ENCODE results near the gene RFLNA. TPM values are rescaled to one million over a fixed set of nuclear protein-coding genes. Genes with fewer than 3 reads are reported as not detected.

RFLNA gene
- total and polyA plus RNA-seq, 2 experiments from 2014 or later, result 1.2 to 4.6 TPM

DNA sequence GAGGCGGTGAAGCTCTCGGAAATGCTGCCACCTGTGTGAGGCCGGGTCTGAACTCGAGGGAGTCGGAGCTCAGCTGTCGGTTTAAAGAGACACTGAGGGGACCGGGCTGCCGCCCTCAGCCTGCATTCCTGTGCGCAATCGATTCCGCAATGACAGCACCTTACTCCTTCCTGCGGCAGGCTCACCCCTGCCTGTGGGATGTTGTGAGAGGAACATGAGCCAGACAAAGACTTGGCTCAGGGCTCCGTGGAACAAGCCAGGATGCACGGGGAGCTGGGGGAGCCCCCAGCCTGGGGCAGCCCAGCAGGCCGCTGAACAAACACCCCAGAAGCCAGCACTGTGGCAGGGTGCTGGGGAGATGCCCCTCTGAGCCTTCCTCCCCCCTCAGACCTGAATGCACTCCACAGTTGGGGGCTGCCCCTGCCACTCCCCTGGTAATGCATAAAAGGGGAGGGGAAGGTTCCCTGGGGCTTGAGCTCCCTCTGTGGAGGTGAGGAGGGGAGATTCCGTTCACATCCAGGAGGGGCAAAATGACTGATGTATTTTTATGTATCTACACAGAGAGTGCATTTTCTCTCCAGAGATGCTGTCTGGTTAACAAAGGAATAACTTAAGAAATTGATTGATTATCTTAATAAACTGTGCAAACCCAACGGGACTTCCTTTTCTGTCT, 20.6 kb downstream of the RFLNA start:
- Histone ChIP-seq H3K9ac (no peak overlapping the region), H3K4me1 (ENCODE audit: insufficient read depth) (no peaks in the 10 kb centered on the region), H4K20me1 (ENCODE audit: insufficient read depth) (no peaks in the 10 kb centered on the region), H3K79me2 (ENCODE audit: insufficient read depth) (no peaks in the 10 kb centered on the region), H3K9me2 (ENCODE audit: insufficient read depth) (no peaks in the 10 kb centered on the region), H3K27ac (no peak overlapping the region), H3K36me3 (ENCODE audit: low read depth) (no peaks in the 10 kb centered on the region), H3K27me3 (replicated peaks; ENCODE audit: insufficient read depth) (no peaks in the 10 kb centered on the region), H3F3A (ENCODE audit: insufficient read depth) (no peaks in the 10 kb centered on the region), H3K4me2 (ENCODE audit: unreplicated experiment) (no peak overlapping the region), H3K9me3 (ENCODE audit: low read depth) (no peaks in the 10 kb centered on the region), H2AFZ (no peak overlapping the region), H3K4me3 (no peak overlapping the region)
- no peak for DNase-seq
- WGBS, 2 experiments (ENCODE audit: low coverage in 1 of 2, low lambda C conversion rate in 2 of 2, missing lambda C conversion rate in 2 of 2), result 82 to 83% methylated on average over 17 of the region's 17 CpGs
- TF ChIP-seq EZH2 (IDR thresholded peaks at IDR 0.05; ENCODE audit: insufficient read depth, poor library complexity, severe bottlenecking), result no peak
- no peak for TF ChIP-seq EZH2phosphoT487 (IDR thresholded peaks at IDR 0.05; ENCODE audit: insufficient read depth, low read depth)
- in situ Hi-C loops (cut with MboI), result no loop called here

DNA sequence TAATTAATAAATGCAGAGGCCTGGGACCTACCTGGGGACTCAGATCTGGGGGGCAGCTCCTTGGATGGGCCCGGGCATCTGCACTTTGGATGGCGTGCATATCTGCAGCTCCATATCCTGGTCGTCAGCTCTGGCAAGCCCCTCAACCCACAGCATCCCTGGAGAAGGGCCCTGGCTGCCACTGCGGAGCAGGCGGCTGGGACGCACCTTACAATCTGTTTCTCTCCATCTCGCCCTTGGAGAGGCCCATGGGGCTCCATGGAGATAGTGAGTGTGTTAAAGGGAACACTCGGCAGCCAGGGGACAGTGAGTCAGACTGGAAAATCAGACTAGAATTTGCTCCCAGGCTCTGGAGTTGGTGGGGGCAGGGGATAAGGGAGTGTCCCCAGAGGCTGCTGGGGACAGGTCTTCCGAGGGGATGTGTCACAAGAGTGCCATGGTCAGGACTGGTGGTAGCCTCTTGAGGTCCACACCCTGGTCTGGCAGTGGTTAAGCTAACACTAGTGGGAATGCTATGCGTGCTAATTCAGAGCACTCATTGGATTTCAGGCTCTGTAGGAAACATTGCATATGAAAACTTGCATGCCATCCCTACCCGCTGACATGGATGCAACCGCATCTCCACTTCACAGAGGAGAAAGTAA, 21.5 kb downstream of the RFLNA start:
- H3F3A ChIP-seq (ENCODE audit: insufficient read depth), result no peaks in the 10 kb centered on the region
- H3K27ac ChIP-seq, result no peak overlapping the region
- H4K20me1 ChIP-seq (ENCODE audit: insufficient read depth), result no peaks in the 10 kb centered on the region
- no peak overlapping the region for H2AFZ ChIP-seq
- in situ Hi-C loops (cut with MboI), result no loop called here
- no peak overlapping the region for H3K4me3 ChIP-seq
- no peaks in the 10 kb centered on the region for H3K9me2 ChIP-seq (ENCODE audit: insufficient read depth)
- DNase-seq, result peak; percentile 40
- H3K4me1 ChIP-seq (ENCODE audit: insufficient read depth), result no peaks in the 10 kb centered on the region
- TF ChIP-seq EZH2 (IDR thresholded peaks at IDR 0.05; ENCODE audit: insufficient read depth, poor library complexity, severe bottlenecking) (no peak), EZH2phosphoT487 (IDR thresholded peaks at IDR 0.05; ENCODE audit: insufficient read depth, low read depth) (no peak)
- no peaks in the 10 kb centered on the region for H3K9me3 ChIP-seq (ENCODE audit: low read depth)
- H3K4me2 ChIP-seq (ENCODE audit: unreplicated experiment), result no peak overlapping the region
- H3K27me3 ChIP-seq (replicated peaks; ENCODE audit: insufficient read depth), result no peaks in the 10 kb centered on the region
- H3K36me3 ChIP-seq (ENCODE audit: low read depth), result no peaks in the 10 kb centered on the region
- WGBS, 2 experiments (ENCODE audit: low coverage in 1 of 2, low lambda C conversion rate in 2 of 2, missing lambda C conversion rate in 2 of 2), result 67 to 75% methylated on average over 12 of the region's 12 CpGs
- H3K79me2 ChIP-seq (ENCODE audit: insufficient read depth), result no peaks in the 10 kb centered on the region
- no peak overlapping the region for H3K9ac ChIP-seq

DNA sequence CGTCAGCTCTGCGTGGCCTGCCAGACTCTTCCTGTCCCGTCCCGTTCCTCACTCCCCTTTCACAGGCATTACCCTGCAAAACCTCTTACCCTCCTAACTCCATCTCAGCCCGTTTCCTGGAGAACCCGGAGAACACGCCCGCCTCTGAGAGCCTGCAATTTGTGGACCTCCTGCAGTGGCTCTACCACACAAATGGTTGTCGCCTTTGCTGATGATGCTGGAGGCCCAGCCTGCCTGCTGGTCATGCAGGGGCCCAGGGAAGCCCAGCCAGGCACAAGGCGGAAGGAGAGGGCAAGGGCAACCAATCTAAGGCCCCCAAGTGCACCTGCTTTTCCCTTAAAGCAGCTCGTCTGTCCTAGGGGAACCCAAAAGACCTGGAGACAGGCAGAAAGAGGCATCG, 22.5 kb downstream of the RFLNA start:
- H3K4me3 ChIP-seq, result no peak overlapping the region
- no peaks in the 10 kb centered on the region for H4K20me1 ChIP-seq (ENCODE audit: insufficient read depth)
- 77 to 83% methylated on average over 12 of the region's 12 CpGs for WGBS, 2 experiments (ENCODE audit: low coverage in 1 of 2, low lambda C conversion rate in 2 of 2, missing lambda C conversion rate in 2 of 2)
- H3K4me2 ChIP-seq (ENCODE audit: unreplicated experiment), result no peak overlapping the region
- H3K9ac ChIP-seq, result no peak overlapping the region
- no peak for DNase-seq
- H3K4me1 ChIP-seq (ENCODE audit: insufficient read depth), result no peaks in the 10 kb centered on the region
- no peaks in the 10 kb centered on the region for H3K36me3 ChIP-seq (ENCODE audit: low read depth)
- H3K9me2 ChIP-seq (ENCODE audit: insufficient read depth), result no peaks in the 10 kb centered on the region
- TF ChIP-seq EZH2phosphoT487 (IDR thresholded peaks at IDR 0.05; ENCODE audit: insufficient read depth, low read depth) (no peak), EZH2 (IDR thresholded peaks at IDR 0.05; ENCODE audit: insufficient read depth, poor library complexity, severe bottlenecking) (no peak)
- H2AFZ ChIP-seq, result no peak overlapping the region
- no peaks in the 10 kb centered on the region for H3K9me3 ChIP-seq (ENCODE audit: low read depth)
- H3K79me2 ChIP-seq (ENCODE audit: insufficient read depth), result no peaks in the 10 kb centered on the region
- no peaks in the 10 kb centered on the region for H3K27me3 ChIP-seq (replicated peaks; ENCODE audit: insufficient read depth)
- no peak overlapping the region for H3K27ac ChIP-seq
- H3F3A ChIP-seq (ENCODE audit: insufficient read depth), result peaks cover 5% of the 10 kb centered on the region; the same call in 1 of the 2 replicates
- in situ Hi-C loops (cut with MboI), result no loop called here

DNA sequence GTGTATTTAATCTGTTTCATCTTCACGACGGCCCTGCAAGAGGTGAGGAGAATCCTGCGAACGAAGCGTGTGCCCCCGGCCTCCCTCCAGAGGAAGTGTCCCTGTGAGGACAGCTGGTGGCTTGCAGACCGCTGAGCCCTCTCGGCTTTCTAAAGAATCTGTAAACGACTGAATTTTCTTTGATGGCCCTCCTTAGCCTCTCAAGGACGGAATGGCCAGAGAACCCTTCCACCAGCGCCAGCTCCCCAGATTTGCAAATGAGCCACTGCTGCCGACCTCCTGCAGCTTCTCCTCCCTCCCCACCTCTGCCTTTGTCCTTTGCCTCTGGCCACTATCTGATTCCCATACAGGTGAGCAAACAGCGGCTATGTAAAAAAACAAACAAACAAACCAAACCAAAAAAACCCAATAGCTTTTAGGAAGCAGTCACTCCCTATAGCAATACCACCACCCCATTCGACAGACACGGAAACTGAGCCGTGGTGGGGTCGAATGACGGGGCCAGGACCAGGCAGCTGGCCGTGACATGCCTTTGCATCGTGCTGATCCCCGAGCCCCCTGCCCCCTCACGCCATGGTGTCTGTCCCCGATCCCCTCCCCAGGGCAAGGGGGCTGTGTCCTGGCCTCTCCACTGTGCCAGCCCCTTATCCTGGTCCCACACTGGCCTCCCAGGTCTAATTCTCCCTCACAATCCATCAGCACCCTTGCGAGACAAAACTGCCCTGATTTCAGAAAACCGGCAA, 23.6 kb downstream of the RFLNA start:
- H3K36me3 ChIP-seq (ENCODE audit: low read depth), result peaks cover 3% of the 10 kb centered on the region; the same call in 1 of the 2 replicates
- H3K27me3 ChIP-seq (replicated peaks; ENCODE audit: insufficient read depth), result no peaks in the 10 kb centered on the region
- H3K4me1 ChIP-seq (ENCODE audit: insufficient read depth), result no peaks in the 10 kb centered on the region
- H3K9me2 ChIP-seq (ENCODE audit: insufficient read depth), result no peaks in the 10 kb centered on the region
- no peaks in the 10 kb centered on the region for H3K9me3 ChIP-seq (ENCODE audit: low read depth)
- H3K9ac ChIP-seq, result no peak overlapping the region
- no peaks in the 10 kb centered on the region for H4K20me1 ChIP-seq (ENCODE audit: insufficient read depth)
- no peak overlapping the region for H3K27ac ChIP-seq
- H3F3A ChIP-seq (ENCODE audit: insufficient read depth), result peaks cover 16% of the 10 kb centered on the region
- no peaks in the 10 kb centered on the region for H3K79me2 ChIP-seq (ENCODE audit: insufficient read depth)
- in situ Hi-C loops (cut with MboI), result no loop called here
- TF ChIP-seq EZH2phosphoT487 (IDR thresholded peaks at IDR 0.05; ENCODE audit: insufficient read depth, low read depth), result no peak
- no peak for TF ChIP-seq EZH2 (IDR thresholded peaks at IDR 0.05; ENCODE audit: insufficient read depth, poor library complexity, severe bottlenecking)
- no peak overlapping the region for H3K4me2 ChIP-seq (ENCODE audit: unreplicated experiment)
- no peak overlapping the region for H2AFZ ChIP-seq
- no peak for DNase-seq
- H3K4me3 ChIP-seq, result no peak overlapping the region
- 87 to 90% methylated on average over 25 of the region's 25 CpGs for WGBS, 2 experiments (ENCODE audit: low coverage in 1 of 2, low lambda C conversion rate in 2 of 2, missing lambda C conversion rate in 2 of 2)
